Esophagus squamous epithelium (tissue), 4 donors: ENCODE data around the gene TMEM252.
A peak's percentile ranks its signal among the peaks of the same experiment; 100 is the strongest.

ENCODE experiments used
- POLR2A ChIP-seq, 4 donors: fragments of 450-650 bp; IDR thresholded peaks; one replicate each; pipeline ENCODE4 v1.6.1; 2017; ENCODE audit warnings: antibody characterized with exemption in 4 of 4, mild to moderate bottlenecking in 4 of 4, moderate library complexity in 3 of 4
- TF ChIP-seq, protein P1 (sequence below), 6 experiments: fragments of 450-650 bp in 4 of 6; fragments of 200-600 bp in 2 of 6; sonication (generic) in 2 of 6; IDR thresholded peaks; one replicate each; pipeline ENCODE4 v1.5.1; 2016 to 2019; ENCODE audit warnings: antibody characterized with exemption in 6 of 6, mild to moderate bottlenecking in 4 of 6, moderate library complexity in 4 of 6

DNA sequence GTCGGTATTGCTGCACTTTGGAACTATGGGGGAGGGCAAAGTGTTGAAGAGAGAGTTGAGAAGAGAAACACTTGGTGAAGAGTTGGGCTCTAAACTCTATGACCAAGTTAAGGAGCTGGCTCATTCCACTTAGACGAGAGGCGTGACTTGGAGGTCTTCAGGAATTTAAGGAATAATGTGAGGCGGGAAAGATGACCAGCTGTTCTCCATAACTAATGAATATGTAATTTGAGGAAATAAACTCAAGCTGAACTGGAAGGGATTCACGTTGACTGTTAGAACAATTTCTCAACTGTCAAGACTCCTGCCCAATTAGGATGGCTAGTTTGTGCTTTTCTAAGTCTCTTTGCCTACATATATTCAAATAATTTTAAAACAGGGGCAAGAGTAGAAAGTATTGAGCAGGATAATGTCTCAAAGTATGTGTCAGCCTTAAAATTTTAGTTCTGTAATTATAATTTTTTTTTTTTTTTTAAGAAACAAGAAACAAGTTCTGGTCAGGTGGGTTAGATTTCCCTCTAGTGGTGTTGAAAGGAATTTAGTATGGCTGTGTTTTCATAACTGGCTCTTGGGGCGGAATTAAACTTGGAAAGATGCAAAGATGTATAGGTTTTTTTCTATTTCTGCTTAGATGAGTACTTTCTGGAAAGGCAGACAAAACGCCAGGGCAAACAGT lies 33.4 kb downstream of the TMEM252 start:
- TF ChIP-seq, protein P1, sequence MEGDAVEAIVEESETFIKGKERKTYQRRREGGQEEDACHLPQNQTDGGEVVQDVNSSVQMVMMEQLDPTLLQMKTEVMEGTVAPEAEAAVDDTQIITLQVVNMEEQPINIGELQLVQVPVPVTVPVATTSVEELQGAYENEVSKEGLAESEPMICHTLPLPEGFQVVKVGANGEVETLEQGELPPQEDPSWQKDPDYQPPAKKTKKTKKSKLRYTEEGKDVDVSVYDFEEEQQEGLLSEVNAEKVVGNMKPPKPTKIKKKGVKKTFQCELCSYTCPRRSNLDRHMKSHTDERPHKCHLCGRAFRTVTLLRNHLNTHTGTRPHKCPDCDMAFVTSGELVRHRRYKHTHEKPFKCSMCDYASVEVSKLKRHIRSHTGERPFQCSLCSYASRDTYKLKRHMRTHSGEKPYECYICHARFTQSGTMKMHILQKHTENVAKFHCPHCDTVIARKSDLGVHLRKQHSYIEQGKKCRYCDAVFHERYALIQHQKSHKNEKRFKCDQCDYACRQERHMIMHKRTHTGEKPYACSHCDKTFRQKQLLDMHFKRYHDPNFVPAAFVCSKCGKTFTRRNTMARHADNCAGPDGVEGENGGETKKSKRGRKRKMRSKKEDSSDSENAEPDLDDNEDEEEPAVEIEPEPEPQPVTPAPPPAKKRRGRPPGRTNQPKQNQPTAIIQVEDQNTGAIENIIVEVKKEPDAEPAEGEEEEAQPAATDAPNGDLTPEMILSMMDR (IDR thresholded peaks at IDR 0.05): peak in 4 of 6 experiments; percentile 55 to 70 (median 58)
- no peak for TF ChIP-seq POLR2A (IDR thresholded peaks at IDR 0.05)
